Measurements from ENCODE around the gene KLHL17.

Gene KLHL17

GRCh38 chr1:973459-974292 lies 13.3 kb downstream of the KLHL17 start:
- no peaks in the 10 kb centered on the region for H3K36me3 ChIP-seq (ENCODE audit: low read depth)
- H3K4me3 ChIP-seq (ENCODE audit: severe bottlenecking): no peak overlapping the region
- no peaks in the 10 kb centered on the region for H3K9me3 ChIP-seq (ENCODE audit: severe bottlenecking)
- no peaks in the 10 kb centered on the region for H3K4me1 ChIP-seq (ENCODE audit: insufficient read depth, poor library complexity, severe bottlenecking)
- H3K27me3 ChIP-seq (ENCODE audit: insufficient read depth, poor library complexity, severe bottlenecking): no peaks in the 10 kb centered on the region
- no peak for ATAC-seq (ENCODE audit: low read depth)
- no peak for DNase-seq (ENCODE audit: low spot score)
- no peak for TF ChIP-seq CTCF (IDR thresholded peaks at IDR 0.05; ENCODE audit: poor library complexity, severe bottlenecking)
- no peak overlapping the region for H3K27ac ChIP-seq (ENCODE audit: poor library complexity, severe bottlenecking)

- Histone ChIP-seq H3K36me3 (ENCODE audit: low read depth) (no peaks in the 10 kb centered on the region), H3K27me3 (ENCODE audit: insufficient read depth, poor library complexity, severe bottlenecking) (no peaks in the 10 kb centered on the region), H3K4me3 (ENCODE audit: severe bottlenecking) (no peak overlapping the region), H3K27ac (ENCODE audit: poor library complexity, severe bottlenecking) (no peak overlapping the region), H3K9me3 (ENCODE audit: severe bottlenecking) (no peaks in the 10 kb centered on the region), H3K4me1 (ENCODE audit: insufficient read depth, poor library complexity, severe bottlenecking) (no peaks in the 10 kb centered on the region)
- DNase-seq (ENCODE audit: low spot score) (no peak), ATAC-seq (ENCODE audit: low read depth) (no peak)
- no peak for TF ChIP-seq CTCF (IDR thresholded peaks at IDR 0.05; ENCODE audit: poor library complexity, severe bottlenecking)
Measured at GRCh38 chr1:974293-974640, 13.9 kb downstream of the KLHL17 start.

GRCh38 chr1:974687-975328 lies 14.4 kb downstream of the KLHL17 start:
- DNase-seq (ENCODE audit: low spot score): no peak
- Histone ChIP-seq H3K4me1 (ENCODE audit: insufficient read depth, poor library complexity, severe bottlenecking) (no peaks in the 10 kb centered on the region), H3K27ac (ENCODE audit: poor library complexity, severe bottlenecking) (no peak overlapping the region), H3K36me3 (ENCODE audit: low read depth) (no peaks in the 10 kb centered on the region), H3K9me3 (ENCODE audit: severe bottlenecking) (no peaks in the 10 kb centered on the region), H3K27me3 (ENCODE audit: insufficient read depth, poor library complexity, severe bottlenecking) (no peaks in the 10 kb centered on the region), H3K4me3 (ENCODE audit: severe bottlenecking) (no peak overlapping the region)
- TF ChIP-seq CTCF (IDR thresholded peaks at IDR 0.05; ENCODE audit: poor library complexity, severe bottlenecking): no peak
- no peak for ATAC-seq (ENCODE audit: low read depth)

GRCh38 chr1:975365-975764 lies 15.0 kb downstream of the KLHL17 start:
- no peak for DNase-seq (ENCODE audit: low spot score)
- ATAC-seq (ENCODE audit: low read depth): no peak
- no peak for TF ChIP-seq CTCF (IDR thresholded peaks at IDR 0.05; ENCODE audit: poor library complexity, severe bottlenecking)
- Histone ChIP-seq H3K27me3 (ENCODE audit: insufficient read depth, poor library complexity, severe bottlenecking) (no peaks in the 10 kb centered on the region), H3K36me3 (ENCODE audit: low read depth) (no peaks in the 10 kb centered on the region), H3K27ac (ENCODE audit: poor library complexity, severe bottlenecking) (peak overlapping the region; percentile 52), H3K4me1 (ENCODE audit: insufficient read depth, poor library complexity, severe bottlenecking) (no peaks in the 10 kb centered on the region), H3K9me3 (ENCODE audit: severe bottlenecking) (no peaks in the 10 kb centered on the region), H3K4me3 (ENCODE audit: severe bottlenecking) (no peak overlapping the region)

All from RWPE2 (cell line).